Epithelial cell of esophagus (primary cell): ENCODE measurements around the gene LRRN2.

Experiments
- DNase-seq: peaks from one replicate; pipeline ENCODE4 v3.0.0; 2010; ENCODE audit warnings: low read depth
- H3K4me3 ChIP-seq: 2 replicates; pipeline ENCODE4 v1.5.1; 2011; ENCODE audit warnings: mild to moderate bottlenecking, low read length, control low read depth
- TF ChIP-seq, protein P1 (sequence below): IDR thresholded peaks from 2 replicates; pipeline ENCODE4 v1.5.1; 2011; ENCODE audit warnings: low read depth, mild to moderate bottlenecking, low read length, control low read depth, inconsistent platforms; ENCODE audit not compliant: insufficient read depth; ENCODE audit errors: missing control alignments

The LRRN2 gene

DNA sequence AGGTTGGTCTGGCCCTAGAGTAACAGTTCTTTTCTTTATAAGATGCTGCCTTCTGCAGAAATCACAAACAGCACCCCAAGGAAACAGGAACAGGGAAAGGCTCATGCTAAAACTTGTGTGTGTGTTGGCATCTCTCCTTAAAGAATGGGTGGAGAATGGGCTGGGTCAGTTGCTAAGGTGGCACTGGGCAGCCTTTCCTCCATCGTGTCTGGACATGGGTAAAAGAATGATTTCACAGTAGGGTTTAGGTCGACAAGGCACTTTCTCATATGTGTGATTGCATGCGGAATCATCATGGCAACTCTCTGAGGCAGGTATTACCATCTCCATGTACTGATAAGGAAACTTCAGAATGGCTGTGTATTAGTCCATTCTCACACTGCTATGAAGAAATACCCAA lies 40.3 kb downstream of the LRRN2 start:
- DNase-seq: peak; percentile 10
- H3K4me3 ChIP-seq: no peak overlapping the region
- TF ChIP-seq, protein P1, sequence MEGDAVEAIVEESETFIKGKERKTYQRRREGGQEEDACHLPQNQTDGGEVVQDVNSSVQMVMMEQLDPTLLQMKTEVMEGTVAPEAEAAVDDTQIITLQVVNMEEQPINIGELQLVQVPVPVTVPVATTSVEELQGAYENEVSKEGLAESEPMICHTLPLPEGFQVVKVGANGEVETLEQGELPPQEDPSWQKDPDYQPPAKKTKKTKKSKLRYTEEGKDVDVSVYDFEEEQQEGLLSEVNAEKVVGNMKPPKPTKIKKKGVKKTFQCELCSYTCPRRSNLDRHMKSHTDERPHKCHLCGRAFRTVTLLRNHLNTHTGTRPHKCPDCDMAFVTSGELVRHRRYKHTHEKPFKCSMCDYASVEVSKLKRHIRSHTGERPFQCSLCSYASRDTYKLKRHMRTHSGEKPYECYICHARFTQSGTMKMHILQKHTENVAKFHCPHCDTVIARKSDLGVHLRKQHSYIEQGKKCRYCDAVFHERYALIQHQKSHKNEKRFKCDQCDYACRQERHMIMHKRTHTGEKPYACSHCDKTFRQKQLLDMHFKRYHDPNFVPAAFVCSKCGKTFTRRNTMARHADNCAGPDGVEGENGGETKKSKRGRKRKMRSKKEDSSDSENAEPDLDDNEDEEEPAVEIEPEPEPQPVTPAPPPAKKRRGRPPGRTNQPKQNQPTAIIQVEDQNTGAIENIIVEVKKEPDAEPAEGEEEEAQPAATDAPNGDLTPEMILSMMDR: no peak

DNA sequence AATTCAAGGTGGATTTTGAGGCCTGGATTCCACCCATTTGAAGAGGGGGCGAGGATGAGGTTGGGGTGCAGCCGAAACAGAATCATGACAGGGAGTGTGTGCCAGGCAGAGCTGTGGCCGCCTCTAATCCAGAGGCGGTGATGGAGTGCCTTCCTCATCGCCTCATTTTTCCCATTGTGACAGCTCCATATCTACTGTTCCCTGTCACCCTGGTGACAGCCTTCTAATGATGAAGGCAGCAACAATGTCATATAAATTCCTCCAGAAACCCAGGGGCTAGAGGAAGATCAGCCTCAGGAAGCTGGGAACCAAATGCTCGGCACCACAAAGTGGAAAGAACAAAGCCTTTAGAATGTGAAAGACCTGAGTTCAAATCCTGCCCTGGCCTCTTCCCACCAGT lies 42.0 kb downstream of the LRRN2 start:
- H3K4me3 ChIP-seq: no peak overlapping the region
- TF ChIP-seq, protein P1: no peak
- DNase-seq: no peak

DNA sequence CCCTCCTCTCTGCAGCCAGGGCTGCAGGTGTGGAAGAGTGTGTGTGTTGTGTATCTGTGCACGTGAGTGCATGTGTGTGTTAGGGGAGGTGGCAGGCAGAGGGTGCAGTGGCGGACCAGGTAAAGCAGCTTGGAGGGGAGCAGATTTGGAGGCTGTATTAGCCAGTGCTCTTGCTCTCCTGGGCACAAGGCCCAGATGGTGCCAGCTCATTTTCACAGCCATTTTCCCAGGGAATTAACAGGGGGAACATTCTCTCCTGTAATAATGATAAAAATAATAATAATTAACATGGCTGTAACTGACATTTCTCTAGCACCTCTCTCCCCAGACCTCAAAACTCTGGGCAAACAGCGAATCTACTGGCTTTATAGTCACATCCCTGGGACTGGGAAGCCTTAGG lies 43.6 kb downstream of the LRRN2 start:
- TF ChIP-seq, protein P1: no peak
- DNase-seq: no peak
- no peak overlapping the region for H3K4me3 ChIP-seq

DNA sequence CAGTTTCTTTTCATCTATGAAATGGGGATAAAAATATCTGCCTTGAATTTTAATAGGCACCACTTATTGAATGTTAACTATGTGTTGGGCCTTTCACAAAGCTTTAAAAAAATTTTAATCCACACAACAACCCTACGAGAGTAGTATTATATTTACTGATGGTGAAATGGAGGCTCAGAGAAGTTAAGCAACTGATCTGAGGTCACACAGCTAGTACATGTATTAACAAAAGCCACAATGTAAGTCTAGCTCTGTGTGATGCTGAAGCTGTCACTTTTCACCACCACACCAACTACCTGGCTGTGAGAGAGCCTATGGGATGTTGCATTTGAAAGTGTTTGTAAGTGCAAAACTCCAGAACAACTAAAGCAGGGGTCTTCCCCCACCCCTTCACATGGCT lies 44.1 kb downstream of the LRRN2 start:
- no peak overlapping the region for H3K4me3 ChIP-seq
- no peak for DNase-seq
- TF ChIP-seq, protein P1: no peak

DNA sequence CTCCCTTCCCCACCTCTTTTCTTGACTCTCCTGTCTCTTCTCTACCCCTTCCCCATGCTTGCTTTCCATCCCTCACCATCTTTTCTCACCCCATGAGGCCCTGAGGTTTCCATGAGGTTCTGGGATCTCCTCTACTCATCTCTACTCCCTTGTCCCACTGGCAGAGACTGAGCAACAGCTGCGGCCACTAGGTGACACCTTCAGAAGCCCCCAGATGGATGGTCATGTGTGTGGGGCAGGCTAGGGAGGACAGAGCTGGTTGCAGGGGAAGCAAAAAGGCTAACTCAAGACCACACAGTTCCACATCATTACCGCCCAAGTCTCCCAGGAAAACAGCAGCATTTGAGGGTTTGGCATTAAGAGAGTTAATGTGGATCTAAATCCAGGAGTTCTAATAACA lies 45.0 kb downstream of the LRRN2 start:
- TF ChIP-seq, protein P1: no peak
- no peak overlapping the region for H3K4me3 ChIP-seq
- no peak for DNase-seq

DNA sequence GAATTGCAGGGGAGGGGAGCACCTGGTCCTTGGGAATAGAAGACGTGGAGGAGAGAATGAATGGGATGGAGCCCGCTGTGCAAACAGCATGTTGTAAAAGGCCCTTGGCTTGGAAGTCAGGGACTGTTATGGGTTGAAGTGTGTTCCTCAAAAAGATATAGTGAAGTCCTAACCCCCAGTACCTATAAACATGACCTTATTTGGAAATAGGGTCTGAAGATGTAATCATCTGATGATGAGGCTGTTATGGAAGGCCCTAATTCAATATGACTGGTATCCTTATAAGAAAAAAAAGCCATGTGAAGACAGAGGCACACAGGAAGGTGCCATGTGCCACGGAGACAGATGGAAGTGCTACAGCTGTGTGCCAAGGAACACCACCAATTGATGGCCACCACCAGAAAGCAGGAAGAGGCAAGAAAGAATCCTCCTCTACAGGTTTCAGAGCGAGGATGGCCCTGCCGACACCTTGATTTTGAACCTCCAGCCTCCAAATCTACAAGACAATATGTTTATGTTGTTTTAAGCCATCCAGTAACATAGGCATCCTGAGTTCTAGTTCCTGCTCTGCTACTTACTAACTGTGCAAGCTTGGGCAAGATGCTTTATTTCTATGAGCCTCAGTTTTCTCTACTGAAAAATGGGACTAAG lies 51.2 kb downstream of the LRRN2 start:
- no peak for DNase-seq
- TF ChIP-seq, protein P1: no peak

DNA sequence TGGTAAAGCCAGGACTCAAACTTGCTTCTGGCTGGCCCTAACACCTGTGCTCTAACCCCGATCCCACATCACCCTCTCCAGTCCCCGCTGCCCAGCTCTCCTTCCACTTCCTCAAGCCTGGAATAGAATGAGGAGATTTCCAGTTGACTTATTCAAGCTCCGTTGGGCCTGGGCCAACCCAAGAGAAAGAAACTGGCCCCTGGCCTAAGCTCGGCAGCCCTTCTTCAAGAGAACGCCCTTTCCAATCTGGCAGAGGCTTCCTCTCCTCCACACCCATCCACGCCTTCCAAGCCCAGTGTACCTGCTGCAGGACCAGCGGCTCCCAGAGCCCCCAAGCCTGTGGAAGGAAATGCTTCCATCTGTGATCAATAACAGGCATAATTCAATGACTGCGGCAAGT lies 51.9 kb downstream of the LRRN2 start:
- TF ChIP-seq, protein P1: no peak
- no peak for DNase-seq

More for the DNA sequence above, 51.2 kb downstream of the LRRN2 start:
- no peak overlapping the region for H3K4me3 ChIP-seq

More for the DNA sequence above, 51.9 kb downstream of the LRRN2 start:
- no peak overlapping the region for H3K4me3 ChIP-seq
